ENCODE data around the gene ANXA4. TPM values are rescaled to one million over a fixed set of nuclear protein-coding genes. Genes with fewer than 3 reads are reported as not detected.
A peak's percentile ranks its signal among the peaks of the same experiment; 100 is the strongest.
"Not testable (repeated sequence)": the region's sequence is repeated elsewhere in the genome, so short reads cannot be mapped to it uniquely, and the experiment has no call there.

Gene ANXA4
- total RNA-seq, 1 experiment from 2014 or later = 82.9 TPM

GRCh38 chr2:69798290-69798908 lies 56.5 kb downstream of the ANXA4 start:
- TF ChIP-seq EZH2 (IDR thresholded peaks at IDR 0.05; ENCODE audit: low read depth) (no peak), CTCF (conservative IDR thresholded peaks at IDR 0.05) (no peak)
- no peak overlapping the region for H2AFZ ChIP-seq
- peaks cover 26% of the 10 kb centered on the region for H3K4me1 ChIP-seq (replicated peaks; ENCODE audit: insufficient read depth)
- H3K9me3 ChIP-seq (ENCODE audit: insufficient read depth, low read depth) = no peaks in the 10 kb centered on the region
- no peaks in the 10 kb centered on the region for H3K9me2 ChIP-seq (ENCODE audit: insufficient read depth)
- peak; percentile 39 to 66 for DNase-seq
- ChIA-PET POLR2A (ENCODE audit: unreplicated experiment) (interaction anchor here (0.6 kb wide), 1 partner anchor 116 kb away, joined by 3 read pairs; the partner anchor contains the start of gene MXD1), CTCF (no interaction called here)
- intact Hi-C loops (cut with micrococcal nuclease; ENCODE audit: unreplicated experiment) = loop anchor here (2.0 to 5.0 kb wide), 3 partner anchors 28 to 76 kb away; no protein-coding TSS in a partner anchor
- peak overlapping the region; percentile 37 for H3K4me2 ChIP-seq
- H3K27ac ChIP-seq = peak overlapping the region; percentile 40
- no TSS peak for BruUV-seq (replicated peaks)
- H3K4me3 ChIP-seq = no peak overlapping the region
- H3K27me3 ChIP-seq (ENCODE audit: insufficient read depth, low read depth) = no peaks in the 10 kb centered on the region
- H3F3A ChIP-seq (ENCODE audit: insufficient read depth, low read depth) = peaks cover 16% of the 10 kb centered on the region
- H4K20me1 ChIP-seq (ENCODE audit: insufficient read depth) = no peaks in the 10 kb centered on the region
- no peaks in the 10 kb centered on the region for H3K79me2 ChIP-seq (ENCODE audit: low read depth)
- H3K36me3 ChIP-seq (ENCODE audit: low read depth) = no peaks in the 10 kb centered on the region

- Histone ChIP-seq H3K9me2 (ENCODE audit: insufficient read depth) (no peaks in the 10 kb centered on the region), H3K4me2 (peak overlapping the region; percentile 37; the same call in 1 of the 2 replicates), H3K4me1 (replicated peaks; ENCODE audit: insufficient read depth) (peaks cover 26% of the 10 kb centered on the region), H3K36me3 (ENCODE audit: low read depth) (no peaks in the 10 kb centered on the region), H3F3A (ENCODE audit: insufficient read depth, low read depth) (peaks cover 16% of the 10 kb centered on the region), H4K20me1 (ENCODE audit: insufficient read depth) (no peaks in the 10 kb centered on the region), H2AFZ (no peak overlapping the region), H3K9me3 (ENCODE audit: insufficient read depth, low read depth) (no peaks in the 10 kb centered on the region), H3K27ac (peak overlapping the region; percentile 40), H3K4me3 (no peak overlapping the region), H3K27me3 (ENCODE audit: insufficient read depth, low read depth) (no peaks in the 10 kb centered on the region), H3K79me2 (ENCODE audit: low read depth) (no peaks in the 10 kb centered on the region)
- intact Hi-C loops (cut with micrococcal nuclease; ENCODE audit: unreplicated experiment) = loop anchor here (2.0 to 5.0 kb wide), 3 partner anchors 28 to 77 kb away; no protein-coding TSS in a partner anchor
- POLR2A ChIA-PET (ENCODE audit: unreplicated experiment) = interaction anchor here (0.6 kb wide), 3 partner anchors 37 to 116 kb away, joined by 3 to 9 read pairs (median 3); partner anchors contain the start of gene MXD1
- no TSS peak for BruUV-seq (replicated peaks)
- peak; percentile 37 to 75 for DNase-seq
- CTCF ChIA-PET = no interaction called here
- TF ChIP-seq CTCF (conservative IDR thresholded peaks at IDR 0.05) = no peak
- TF ChIP-seq EZH2 (IDR thresholded peaks at IDR 0.05; ENCODE audit: low read depth) = no peak
These were observed 57.1 kb downstream of the ANXA4 start for GRCh38 chr2:69798909-69799526.

GRCh38 chr2:69801745-69802290 lies 59.9 kb downstream of the ANXA4 start:
- ChIA-PET CTCF (no interaction called here), POLR2A (ENCODE audit: unreplicated experiment) (no interaction called here)
- H2AFZ ChIP-seq = no peak overlapping the region
- H3K36me3 ChIP-seq (ENCODE audit: low read depth) = no peaks in the 10 kb centered on the region; the same call in 1 of the 2 replicates
- H4K20me1 ChIP-seq (ENCODE audit: insufficient read depth) = no peaks in the 10 kb centered on the region
- H3K79me2 ChIP-seq (ENCODE audit: low read depth) = no peaks in the 10 kb centered on the region
- H3K27ac ChIP-seq = no peak overlapping the region
- no peaks in the 10 kb centered on the region for H3K27me3 ChIP-seq (ENCODE audit: insufficient read depth, low read depth)
- H3F3A ChIP-seq (ENCODE audit: insufficient read depth, low read depth) = peaks cover 16% of the 10 kb centered on the region
- intact Hi-C loops (cut with micrococcal nuclease; ENCODE audit: unreplicated experiment) = no loop called here
- no peaks in the 10 kb centered on the region for H3K9me2 ChIP-seq (ENCODE audit: insufficient read depth)
- no peak for TF ChIP-seq CTCF (conservative IDR thresholded peaks at IDR 0.05)
- TF ChIP-seq EZH2 (IDR thresholded peaks at IDR 0.05; ENCODE audit: low read depth) = no peak
- no peak for DNase-seq
- no peaks in the 10 kb centered on the region for H3K9me3 ChIP-seq (ENCODE audit: insufficient read depth, low read depth)
- peaks cover 26% of the 10 kb centered on the region for H3K4me1 ChIP-seq (replicated peaks; ENCODE audit: insufficient read depth)
- H3K4me3 ChIP-seq = no peak overlapping the region
- no peak overlapping the region for H3K4me2 ChIP-seq
- no TSS peak for BruUV-seq (replicated peaks)

- peaks cover 18% of the 10 kb centered on the region for H3K4me1 ChIP-seq (replicated peaks; ENCODE audit: insufficient read depth)
- DNase-seq; H4K20me1 ChIP-seq (ENCODE audit: insufficient read depth); H3K36me3 ChIP-seq (ENCODE audit: low read depth); H3K4me2 ChIP-seq; BruUV-seq (replicated peaks); H3K27ac ChIP-seq; POLR2A ChIA-PET (ENCODE audit: unreplicated experiment); H2AFZ ChIP-seq; intact Hi-C loops (cut with micrococcal nuclease; ENCODE audit: unreplicated experiment); H3K9me3 ChIP-seq (ENCODE audit: insufficient read depth, low read depth); H3K79me2 ChIP-seq (ENCODE audit: low read depth); H3K9me2 ChIP-seq (ENCODE audit: insufficient read depth); H3K4me3 ChIP-seq; H3K27me3 ChIP-seq (ENCODE audit: insufficient read depth, low read depth): not testable (repeated sequence)
- H3F3A ChIP-seq (ENCODE audit: insufficient read depth, low read depth) = peaks cover 12% of the 10 kb centered on the region
- CTCF ChIA-PET = interaction anchor here (0.7 kb wide), 1 partner anchor 56 kb away, joined by 5 read pairs; no protein-coding TSS in a partner anchor
These were observed 60.9 kb downstream of the ANXA4 start for GRCh38 chr2:69802781-69803367.
